SH-SY5Y (cell line): ENCODE measurements around the gene ZNF184.

Experiments
- GATA2 ChIP-seq: IDR thresholded peaks from 2 replicates; pipeline ENCODE4 v1.6.1; 2011; ENCODE audit warnings: mild to moderate bottlenecking, low read depth, low read length
- GATA3 ChIP-seq: IDR thresholded peaks from 2 replicates; pipeline ENCODE4 v1.6.1; 2011; ENCODE audit warnings: low read depth, mild to moderate bottlenecking, low read length, moderate library complexity

DNA sequence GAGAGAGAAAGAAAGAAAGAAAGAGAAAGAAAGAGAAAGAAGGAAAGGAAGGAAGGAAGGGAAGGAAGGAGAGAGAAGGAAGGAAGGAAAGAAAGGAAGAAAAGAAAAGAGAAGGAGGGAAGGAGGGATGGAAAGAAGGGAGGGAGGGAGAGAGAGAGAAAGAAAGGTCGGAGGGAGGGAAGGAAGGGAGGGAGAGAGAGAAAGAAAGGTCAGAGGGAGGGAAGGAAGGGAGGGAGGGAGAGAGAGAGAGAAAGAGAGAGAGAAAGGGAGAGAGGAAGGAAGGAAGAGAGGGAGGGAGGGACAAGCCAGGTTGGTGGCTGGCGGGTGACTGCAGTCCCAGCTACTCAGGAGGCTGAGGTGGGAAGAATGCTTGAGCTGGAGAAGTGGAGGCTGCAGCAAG lies 27.3 kb upstream of the ZNF184 start:
- no peak for TF ChIP-seq GATA2
- no peak for TF ChIP-seq GATA3
